Measurements from ENCODE around the gene ULBP3. TPM values are rescaled to one million over a fixed set of nuclear protein-coding genes. Genes with fewer than 3 reads are reported as not detected.

Gene ULBP3
- total RNA-seq, 1 donor from 2014 or later = 0.81 TPM

- intact Hi-C loops (cut with micrococcal nuclease) = loop anchor here (5.0 to 10.0 kb wide), 2 partner anchors 297 to 796 kb away; no protein-coding TSS in a partner anchor
Observed at GRCh38 chr6:150018846-150019580, 49.9 kb downstream of the ULBP3 start.

DNA sequence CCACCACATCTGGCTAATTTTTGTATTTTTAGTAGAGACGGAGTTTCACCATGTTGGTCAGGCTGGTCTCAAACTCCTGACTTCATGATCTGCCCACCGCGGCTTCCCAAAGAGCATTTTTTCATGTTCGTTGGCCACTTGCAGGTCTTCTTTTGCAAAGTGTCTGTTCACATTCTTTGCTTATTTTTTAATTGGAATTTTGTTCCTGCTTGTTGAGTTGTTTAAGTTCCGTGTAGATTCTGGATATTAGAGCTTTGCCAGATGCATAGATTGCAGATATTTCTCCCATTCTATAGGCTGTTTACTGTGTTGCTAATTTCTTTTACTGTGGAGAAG, 51.8 kb downstream of the ULBP3 start:
- intact Hi-C loops (cut with micrococcal nuclease) = loop anchor here (1.0 to 10.0 kb wide), 5 partner anchors 83 to 798 kb away; partner anchors contain the start of gene LRP11

DNA sequence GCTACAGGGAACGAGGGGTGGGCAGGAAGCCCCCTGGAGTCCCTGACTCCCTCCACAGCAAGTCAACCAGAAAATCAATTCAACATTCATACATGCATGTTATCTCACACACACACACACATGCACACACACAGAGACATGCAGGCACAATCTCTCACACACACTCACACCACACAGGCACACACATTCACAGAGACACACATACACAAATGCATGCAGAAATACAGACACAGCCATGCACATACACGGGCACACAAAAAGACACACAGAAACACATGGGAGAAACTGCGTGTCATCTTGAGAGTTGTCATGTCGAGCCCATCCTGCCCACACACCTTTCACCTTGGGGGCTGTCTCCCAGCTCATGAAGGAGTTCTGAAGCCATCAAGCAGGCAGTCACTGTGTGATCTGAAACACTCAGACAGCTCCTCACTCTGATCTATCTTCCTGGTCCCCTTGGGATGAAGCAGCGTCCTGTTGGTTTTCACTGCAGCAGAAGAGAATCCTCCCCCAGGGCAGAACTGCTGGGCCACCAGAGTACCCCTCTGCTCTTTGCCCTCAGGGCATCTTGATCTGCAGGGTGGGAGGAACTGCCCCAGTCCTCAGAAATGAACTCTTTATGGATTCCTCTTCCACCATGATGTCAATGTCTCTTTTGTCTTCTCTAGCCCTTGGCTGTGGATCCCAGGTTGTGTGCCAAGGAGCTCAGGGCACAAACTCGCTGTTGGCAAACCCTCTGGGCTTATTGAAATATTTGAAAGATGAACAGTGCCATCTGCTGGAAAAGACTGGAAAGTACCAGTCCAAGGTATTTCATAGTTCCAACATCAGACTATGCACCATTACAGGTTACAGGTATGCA, 52.4 kb downstream of the ULBP3 start:
- intact Hi-C loops (cut with micrococcal nuclease) = loop anchor here (1.0 to 10.0 kb wide), 5 partner anchors 82 to 798 kb away; partner anchors contain the start of gene LRP11

DNA sequence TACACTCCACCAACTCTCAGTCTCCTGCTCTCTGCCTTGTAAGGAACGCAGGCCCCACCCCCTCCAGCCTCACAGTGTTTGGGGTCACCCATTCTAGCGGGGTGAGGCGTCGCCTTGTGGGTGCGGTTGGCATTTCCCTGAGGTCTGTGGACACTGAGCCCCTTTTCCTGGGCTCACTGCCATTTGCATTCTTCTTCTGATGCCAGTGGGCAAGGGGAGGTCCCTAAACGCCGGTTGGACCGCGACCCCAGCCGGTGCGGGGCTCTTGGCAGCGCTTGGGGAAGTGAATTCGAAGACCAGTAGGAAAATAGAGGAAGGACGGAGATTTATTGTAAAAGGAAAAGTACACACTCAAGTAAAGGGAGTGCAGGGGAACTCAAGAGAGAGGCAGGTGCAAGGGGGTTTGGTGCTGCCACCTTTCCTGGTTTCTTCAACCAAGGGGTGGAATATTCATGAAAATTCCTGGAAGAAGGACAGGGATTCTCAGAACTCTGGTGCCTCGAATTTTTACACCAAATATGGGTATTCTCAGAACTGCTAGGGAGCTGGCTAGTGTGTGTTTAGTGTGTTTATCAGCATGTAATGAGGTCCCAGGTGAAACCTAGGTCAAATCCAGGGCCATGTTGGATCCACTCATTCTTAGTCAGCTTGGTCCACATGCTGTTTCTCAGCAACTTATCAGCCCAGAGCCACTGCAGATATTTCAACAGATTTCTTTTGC, 53.5 kb downstream of the ULBP3 start:
- intact Hi-C loops (cut with micrococcal nuclease) = loop anchor here (5.0 to 10.0 kb wide), 2 partner anchors 293 to 799 kb away; no protein-coding TSS in a partner anchor

DNA sequence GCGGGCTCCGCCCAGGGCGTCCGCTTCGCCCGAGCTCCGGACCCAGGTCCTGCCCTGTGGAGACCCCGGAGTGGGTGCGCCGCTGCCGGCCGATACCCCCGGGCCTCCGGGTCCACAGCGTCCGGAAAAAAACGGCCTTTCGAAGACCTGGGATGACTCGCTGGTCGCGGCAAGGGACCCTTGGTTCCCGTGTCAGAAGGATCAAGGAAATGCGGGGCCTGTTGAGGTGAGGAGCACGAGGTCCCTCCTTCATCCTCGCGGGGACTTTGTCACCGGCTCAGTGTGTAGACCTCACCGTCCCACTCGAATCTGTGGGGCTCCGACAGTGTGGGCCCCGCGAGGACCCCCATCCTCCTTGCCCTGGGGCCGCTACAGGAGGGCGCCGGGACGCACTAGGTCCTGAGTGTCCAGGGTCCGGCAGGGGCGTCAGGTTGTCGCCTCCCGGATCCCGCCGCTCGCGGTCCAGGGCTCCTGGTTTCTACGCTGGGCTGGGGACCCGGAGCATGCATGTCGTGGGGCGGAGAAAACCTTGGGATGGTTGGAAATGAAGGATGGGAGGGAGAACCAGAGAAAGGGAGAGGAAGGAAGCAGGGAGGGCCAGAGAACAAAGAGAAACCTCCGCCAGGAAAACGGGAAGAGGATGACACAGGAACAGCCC, 54.2 kb downstream of the ULBP3 start:
- intact Hi-C loops (cut with micrococcal nuclease) = loop anchor here (1.0 to 10.0 kb wide), 3 partner anchors 58 to 800 kb away; no protein-coding TSS in a partner anchor

DNA sequence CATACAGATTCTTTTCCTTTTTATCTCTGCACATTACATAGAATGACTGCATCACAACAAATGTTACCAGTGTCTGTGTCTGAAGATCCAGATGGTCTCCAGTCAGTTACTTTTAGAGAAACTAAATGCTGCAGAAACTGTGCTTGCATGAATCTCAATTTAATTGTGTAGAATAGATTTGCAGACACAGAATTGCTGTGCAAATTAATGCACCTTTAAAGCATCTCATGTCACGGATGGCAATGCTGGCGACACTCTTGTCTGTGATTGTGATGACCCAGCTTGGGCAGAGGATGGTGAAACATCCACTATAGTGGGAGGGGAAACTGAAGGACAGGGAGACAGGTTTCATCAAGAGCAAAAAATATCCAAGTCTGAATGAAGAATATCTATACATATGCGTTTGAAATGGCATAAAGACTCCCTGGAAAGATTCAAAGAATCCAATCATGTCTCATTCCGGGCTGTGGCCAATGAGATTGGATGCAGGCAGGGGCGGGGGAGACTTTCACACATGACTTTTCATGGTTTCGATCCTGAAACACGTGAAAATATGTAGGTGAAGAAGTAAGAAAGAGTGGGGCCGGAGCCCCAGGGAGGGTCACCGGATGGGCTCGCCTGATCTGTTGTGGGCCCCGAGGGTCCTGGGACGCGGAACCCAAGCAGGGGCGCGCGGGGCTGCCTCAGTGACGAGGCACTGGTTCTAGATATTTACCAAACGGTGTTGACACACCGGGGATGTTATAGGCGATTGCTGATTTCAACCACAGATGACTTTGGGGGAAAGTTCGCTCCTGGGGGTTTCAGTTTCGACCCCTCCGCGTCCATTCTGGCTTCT, 54.9 kb downstream of the ULBP3 start:
- intact Hi-C loops (cut with micrococcal nuclease) = loop anchor here (1.0 to 10.0 kb wide), 3 partner anchors 9 to 801 kb away; no protein-coding TSS in a partner anchor

GRCh38 chr6:150012846-150013784, 55.8 kb downstream of the ULBP3 start:
- intact Hi-C loops (cut with micrococcal nuclease) = loop anchor here (1.0 to 10.0 kb wide), 2 partner anchors 8 to 802 kb away; no protein-coding TSS in a partner anchor

Other genes with a start within 250 kb of the ULBP3 start
- gene LRP11, start 204.8 kb downstream of the ULBP3 start, total RNA-seq = 2.8 and 2.9 TPM in 2 replicates
- gene RAET1E, start 171.0 kb downstream of the ULBP3 start, total RNA-seq = not detected in 2 replicates
- gene RAET1G, start 146.0 kb downstream of the ULBP3 start, total RNA-seq = not detected in 2 replicates
- 1.8 and 2.9 TPM in 2 replicates for gene ULBP2, start 127.1 kb downstream of the ULBP3 start, total RNA-seq
- gene ULBP1, start 105.2 kb downstream of the ULBP3 start, total RNA-seq = 2.0 and 2.2 TPM in 2 replicates
- not detected in 2 replicates for gene RAET1L, start 43.6 kb downstream of the ULBP3 start, total RNA-seq
- gene PPP1R14C, start 73.9 kb upstream of the ULBP3 start, total RNA-seq = 0.15 TPM in 1 of 2 replicates, not detected in the other